ENCODE data around the gene UBASH3B. TPM values are rescaled to one million over a fixed set of nuclear protein-coding genes. Genes with fewer than 3 reads are reported as not detected.

Gene UBASH3B
- total and polyA plus RNA-seq, 2 of the 13 experiments (the other 11 are each of a cell fraction or from before 2014, with no cell fraction given): 4.4 to 7.6 TPM

DNA sequence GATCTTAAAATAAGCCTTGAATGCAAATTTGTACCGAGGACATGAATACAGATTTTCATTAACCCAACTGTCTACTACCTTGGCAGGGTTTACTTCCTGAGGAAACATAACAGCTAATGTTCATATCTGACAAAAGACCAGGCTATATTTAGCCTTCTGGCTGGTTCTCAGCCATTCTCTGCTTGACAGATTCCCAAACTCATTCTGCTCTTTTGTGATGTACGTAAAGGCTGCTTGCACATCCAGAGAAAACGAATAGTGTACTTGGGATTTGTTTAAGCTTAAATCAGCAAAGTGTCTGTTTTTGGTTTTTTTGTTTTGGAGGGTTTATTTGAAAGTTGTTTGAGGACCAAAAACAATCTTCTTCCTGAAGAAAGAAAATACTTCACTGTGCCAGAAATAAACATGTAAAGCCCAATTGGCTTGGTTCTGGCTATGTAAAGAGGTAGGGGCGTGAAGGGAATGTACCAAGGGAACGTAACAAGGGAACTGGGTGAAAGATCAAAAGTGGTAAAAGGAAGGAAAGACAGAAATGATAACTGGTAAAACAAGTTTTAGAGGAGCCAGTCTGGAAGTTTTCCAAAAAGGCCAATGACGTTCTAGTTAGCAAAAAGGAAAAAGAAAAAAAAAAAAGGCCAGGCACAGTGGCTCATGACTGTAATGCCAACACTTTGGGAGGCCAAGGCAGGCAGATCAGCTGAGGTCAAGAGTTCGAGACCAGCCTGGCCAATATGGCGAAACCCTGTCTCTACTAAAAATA, 161.4 kb downstream of the UBASH3B start (continued):
- TF ChIP-seq, protein P1, sequence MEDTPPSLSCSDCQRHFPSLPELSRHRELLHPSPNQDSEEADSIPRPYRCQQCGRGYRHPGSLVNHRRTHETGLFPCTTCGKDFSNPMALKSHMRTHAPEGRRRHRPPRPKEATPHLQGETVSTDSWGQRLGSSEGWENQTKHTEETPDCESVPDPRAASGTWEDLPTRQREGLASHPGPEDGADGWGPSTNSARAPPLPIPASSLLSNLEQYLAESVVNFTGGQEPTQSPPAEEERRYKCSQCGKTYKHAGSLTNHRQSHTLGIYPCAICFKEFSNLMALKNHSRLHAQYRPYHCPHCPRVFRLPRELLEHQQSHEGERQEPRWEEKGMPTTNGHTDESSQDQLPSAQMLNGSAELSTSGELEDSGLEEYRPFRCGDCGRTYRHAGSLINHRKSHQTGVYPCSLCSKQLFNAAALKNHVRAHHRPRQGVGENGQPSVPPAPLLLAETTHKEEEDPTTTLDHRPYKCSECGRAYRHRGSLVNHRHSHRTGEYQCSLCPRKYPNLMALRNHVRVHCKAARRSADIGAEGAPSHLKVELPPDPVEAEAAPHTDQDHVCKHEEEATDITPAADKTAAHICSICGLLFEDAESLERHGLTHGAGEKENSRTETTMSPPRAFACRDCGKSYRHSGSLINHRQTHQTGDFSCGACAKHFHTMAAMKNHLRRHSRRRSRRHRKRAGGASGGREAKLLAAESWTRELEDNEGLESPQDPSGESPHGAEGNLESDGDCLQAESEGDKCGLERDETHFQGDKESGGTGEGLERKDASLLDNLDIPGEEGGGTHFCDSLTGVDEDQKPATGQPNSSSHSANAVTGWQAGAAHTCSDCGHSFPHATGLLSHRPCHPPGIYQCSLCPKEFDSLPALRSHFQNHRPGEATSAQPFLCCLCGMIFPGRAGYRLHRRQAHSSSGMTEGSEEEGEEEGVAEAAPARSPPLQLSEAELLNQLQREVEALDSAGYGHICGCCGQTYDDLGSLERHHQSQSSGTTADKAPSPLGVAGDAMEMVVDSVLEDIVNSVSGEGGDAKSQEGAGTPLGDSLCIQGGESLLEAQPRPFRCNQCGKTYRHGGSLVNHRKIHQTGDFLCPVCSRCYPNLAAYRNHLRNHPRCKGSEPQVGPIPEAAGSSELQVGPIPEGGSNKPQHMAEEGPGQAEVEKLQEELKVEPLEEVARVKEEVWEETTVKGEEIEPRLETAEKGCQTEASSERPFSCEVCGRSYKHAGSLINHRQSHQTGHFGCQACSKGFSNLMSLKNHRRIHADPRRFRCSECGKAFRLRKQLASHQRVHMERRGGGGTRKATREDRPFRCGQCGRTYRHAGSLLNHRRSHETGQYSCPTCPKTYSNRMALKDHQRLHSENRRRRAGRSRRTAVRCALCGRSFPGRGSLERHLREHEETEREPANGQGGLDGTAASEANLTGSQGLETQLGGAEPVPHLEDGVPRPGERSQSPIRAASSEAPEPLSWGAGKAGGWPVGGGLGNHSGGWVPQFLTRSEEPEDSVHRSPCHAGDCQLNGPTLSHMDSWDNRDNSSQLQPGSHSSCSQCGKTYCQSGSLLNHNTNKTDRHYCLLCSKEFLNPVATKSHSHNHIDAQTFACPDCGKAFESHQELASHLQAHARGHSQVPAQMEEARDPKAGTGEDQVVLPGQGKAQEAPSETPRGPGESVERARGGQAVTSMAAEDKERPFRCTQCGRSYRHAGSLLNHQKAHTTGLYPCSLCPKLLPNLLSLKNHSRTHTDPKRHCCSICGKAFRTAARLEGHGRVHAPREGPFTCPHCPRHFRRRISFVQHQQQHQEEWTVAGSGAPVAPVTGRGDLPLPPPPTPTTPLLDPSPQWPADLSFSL (CRISPR knock-in tag; IDR thresholded peaks at IDR 0.05): no peak
- TF ChIP-seq, protein P2, sequence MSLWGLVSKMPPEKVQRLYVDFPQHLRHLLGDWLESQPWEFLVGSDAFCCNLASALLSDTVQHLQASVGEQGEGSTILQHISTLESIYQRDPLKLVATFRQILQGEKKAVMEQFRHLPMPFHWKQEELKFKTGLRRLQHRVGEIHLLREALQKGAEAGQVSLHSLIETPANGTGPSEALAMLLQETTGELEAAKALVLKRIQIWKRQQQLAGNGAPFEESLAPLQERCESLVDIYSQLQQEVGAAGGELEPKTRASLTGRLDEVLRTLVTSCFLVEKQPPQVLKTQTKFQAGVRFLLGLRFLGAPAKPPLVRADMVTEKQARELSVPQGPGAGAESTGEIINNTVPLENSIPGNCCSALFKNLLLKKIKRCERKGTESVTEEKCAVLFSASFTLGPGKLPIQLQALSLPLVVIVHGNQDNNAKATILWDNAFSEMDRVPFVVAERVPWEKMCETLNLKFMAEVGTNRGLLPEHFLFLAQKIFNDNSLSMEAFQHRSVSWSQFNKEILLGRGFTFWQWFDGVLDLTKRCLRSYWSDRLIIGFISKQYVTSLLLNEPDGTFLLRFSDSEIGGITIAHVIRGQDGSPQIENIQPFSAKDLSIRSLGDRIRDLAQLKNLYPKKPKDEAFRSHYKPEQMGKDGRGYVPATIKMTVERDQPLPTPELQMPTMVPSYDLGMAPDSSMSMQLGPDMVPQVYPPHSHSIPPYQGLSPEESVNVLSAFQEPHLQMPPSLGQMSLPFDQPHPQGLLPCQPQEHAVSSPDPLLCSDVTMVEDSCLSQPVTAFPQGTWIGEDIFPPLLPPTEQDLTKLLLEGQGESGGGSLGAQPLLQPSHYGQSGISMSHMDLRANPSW (CRISPR knock-in tag; IDR thresholded peaks at IDR 0.05; ENCODE audit: borderline replicate concordance): no peak
- TF ChIP-seq ZNF138 (CRISPR knock-in tag; IDR thresholded peaks at IDR 0.05; ENCODE audit: low read depth) (no peak), ZMYM2 (CRISPR knock-in tag; IDR thresholded peaks at IDR 0.05) (no peak), TBP (CRISPR knock-in tag; IDR thresholded peaks at IDR 0.05) (no peak), FIP1L1 (IDR thresholded peaks at IDR 0.05; ENCODE audit: borderline replicate concordance, insufficient read depth, low read depth, low read length) (no peak), CENPT (CRISPR knock-in tag; IDR thresholded peaks at IDR 0.05; ENCODE audit: low read depth) (no peak), SP4 (CRISPR knock-in tag; IDR thresholded peaks at IDR 0.05) (no peak)
- TF ChIP-seq, protein P3, sequence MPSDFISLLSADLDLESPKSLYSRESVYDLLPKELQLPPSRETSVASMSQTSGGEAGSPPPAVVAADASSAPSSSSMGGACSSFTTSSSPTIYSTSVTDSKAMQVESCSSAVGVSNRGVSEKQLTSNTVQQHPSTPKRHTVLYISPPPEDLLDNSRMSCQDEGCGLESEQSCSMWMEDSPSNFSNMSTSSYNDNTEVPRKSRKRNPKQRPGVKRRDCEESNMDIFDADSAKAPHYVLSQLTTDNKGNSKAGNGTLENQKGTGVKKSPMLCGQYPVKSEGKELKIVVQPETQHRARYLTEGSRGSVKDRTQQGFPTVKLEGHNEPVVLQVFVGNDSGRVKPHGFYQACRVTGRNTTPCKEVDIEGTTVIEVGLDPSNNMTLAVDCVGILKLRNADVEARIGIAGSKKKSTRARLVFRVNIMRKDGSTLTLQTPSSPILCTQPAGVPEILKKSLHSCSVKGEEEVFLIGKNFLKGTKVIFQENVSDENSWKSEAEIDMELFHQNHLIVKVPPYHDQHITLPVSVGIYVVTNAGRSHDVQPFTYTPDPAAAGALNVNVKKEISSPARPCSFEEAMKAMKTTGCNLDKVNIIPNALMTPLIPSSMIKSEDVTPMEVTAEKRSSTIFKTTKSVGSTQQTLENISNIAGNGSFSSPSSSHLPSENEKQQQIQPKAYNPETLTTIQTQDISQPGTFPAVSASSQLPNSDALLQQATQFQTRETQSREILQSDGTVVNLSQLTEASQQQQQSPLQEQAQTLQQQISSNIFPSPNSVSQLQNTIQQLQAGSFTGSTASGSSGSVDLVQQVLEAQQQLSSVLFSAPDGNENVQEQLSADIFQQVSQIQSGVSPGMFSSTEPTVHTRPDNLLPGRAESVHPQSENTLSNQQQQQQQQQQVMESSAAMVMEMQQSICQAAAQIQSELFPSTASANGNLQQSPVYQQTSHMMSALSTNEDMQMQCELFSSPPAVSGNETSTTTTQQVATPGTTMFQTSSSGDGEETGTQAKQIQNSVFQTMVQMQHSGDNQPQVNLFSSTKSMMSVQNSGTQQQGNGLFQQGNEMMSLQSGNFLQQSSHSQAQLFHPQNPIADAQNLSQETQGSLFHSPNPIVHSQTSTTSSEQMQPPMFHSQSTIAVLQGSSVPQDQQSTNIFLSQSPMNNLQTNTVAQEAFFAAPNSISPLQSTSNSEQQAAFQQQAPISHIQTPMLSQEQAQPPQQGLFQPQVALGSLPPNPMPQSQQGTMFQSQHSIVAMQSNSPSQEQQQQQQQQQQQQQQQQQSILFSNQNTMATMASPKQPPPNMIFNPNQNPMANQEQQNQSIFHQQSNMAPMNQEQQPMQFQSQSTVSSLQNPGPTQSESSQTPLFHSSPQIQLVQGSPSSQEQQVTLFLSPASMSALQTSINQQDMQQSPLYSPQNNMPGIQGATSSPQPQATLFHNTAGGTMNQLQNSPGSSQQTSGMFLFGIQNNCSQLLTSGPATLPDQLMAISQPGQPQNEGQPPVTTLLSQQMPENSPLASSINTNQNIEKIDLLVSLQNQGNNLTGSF (CRISPR knock-in tag; IDR thresholded peaks at IDR 0.05): no peak
- TF ChIP-seq, protein P4, sequence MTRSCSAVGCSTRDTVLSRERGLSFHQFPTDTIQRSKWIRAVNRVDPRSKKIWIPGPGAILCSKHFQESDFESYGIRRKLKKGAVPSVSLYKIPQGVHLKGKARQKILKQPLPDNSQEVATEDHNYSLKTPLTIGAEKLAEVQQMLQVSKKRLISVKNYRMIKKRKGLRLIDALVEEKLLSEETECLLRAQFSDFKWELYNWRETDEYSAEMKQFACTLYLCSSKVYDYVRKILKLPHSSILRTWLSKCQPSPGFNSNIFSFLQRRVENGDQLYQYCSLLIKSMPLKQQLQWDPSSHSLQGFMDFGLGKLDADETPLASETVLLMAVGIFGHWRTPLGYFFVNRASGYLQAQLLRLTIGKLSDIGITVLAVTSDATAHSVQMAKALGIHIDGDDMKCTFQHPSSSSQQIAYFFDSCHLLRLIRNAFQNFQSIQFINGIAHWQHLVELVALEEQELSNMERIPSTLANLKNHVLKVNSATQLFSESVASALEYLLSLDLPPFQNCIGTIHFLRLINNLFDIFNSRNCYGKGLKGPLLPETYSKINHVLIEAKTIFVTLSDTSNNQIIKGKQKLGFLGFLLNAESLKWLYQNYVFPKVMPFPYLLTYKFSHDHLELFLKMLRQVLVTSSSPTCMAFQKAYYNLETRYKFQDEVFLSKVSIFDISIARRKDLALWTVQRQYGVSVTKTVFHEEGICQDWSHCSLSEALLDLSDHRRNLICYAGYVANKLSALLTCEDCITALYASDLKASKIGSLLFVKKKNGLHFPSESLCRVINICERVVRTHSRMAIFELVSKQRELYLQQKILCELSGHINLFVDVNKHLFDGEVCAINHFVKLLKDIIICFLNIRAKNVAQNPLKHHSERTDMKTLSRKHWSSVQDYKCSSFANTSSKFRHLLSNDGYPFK (CRISPR knock-in tag; IDR thresholded peaks at IDR 0.05; ENCODE audit: borderline replicate concordance): no peak

Measured in HepG2 (cell line).